ENCODE measurements around the gene PRR35. TPM values are rescaled to one million over a fixed set of nuclear protein-coding genes. Genes with fewer than 3 reads are reported as not detected.

The PRR35 gene
- total RNA-seq = not detected

DNA sequence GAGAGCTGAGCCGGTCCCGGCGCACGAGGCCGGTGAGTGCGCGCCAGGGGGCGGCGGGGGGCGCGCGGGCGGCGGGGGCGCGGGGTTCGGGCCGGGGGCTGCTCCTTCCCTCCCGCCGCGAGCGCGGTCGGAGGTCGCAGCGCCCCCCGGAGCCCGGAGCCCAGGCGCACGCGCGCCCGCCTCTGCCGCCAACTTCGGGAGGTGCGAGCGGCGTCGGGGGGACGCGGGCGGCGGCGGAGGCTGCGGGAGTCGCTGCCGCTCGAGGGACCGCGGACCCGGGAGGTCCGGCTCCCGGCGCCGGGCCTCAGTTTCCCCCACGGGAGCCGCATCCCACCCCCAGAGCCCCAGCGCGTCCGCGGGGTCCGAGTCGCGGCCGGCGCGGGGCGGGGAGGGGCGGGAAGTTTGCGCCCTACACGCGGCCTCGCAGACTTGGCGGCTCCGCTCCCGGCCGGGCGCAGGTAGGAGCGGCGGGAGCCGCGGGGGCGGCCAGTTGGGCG lies at the start of gene PRR35:
Gene PRR35 (plus strand): TSS at position 191 of the 497 bp plus-strand sequence. CDS start 2,901 bp downstream, outside the sequence.
- no peak for DNase-seq (ENCODE audit: low spot score)
- intact Hi-C loops (cut with DNase I) = no loop called here
- ATAC-seq = no peak

DNA sequence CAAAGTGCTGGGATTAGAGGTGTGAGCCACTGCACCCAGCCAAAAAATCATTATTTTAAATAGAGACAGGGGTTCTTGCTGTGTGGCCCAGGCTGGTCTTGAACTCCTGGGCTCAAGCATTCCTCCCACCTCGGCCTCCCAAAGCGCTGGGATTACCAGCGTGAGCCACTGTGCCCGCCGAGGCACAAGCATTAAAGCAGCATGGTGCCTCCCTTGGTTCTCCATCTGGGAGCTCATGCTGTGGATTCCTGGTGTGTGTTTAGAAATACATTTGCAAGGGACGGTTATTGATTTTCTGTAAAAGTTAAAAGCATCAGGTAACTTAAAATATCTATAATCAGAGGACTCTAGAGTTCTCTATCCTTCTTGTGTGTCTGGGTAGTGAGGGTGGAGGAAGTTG lies 47.4 kb upstream of the PRR35 start:
- DNase-seq (ENCODE audit: low spot score) (no peak), ATAC-seq (no peak)
- intact Hi-C loops (cut with DNase I) = no loop called here

DNA sequence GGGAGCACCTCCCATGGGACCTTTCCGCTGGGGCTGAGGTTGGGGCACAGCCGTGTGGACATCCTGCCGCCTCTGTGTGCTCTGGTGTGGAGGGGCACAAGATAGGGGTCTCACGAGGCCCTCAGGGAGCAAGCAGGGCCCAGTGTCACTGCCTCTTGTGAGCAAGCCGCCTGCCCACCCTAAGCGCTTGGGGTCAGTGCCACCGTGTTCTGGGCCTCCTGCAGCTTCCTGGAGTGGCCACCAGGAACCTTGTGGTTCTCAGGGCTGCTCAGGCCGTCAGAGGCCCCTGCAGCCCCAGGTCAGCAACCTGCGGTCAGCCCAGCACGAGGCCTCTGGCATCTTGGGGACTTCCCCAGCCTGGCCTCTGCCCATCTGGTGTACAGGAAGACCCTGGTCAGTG lies 46.2 kb upstream of the PRR35 start:
- intact Hi-C loops (cut with DNase I) = no loop called here
- no peak for ATAC-seq
- DNase-seq (ENCODE audit: low spot score) = no peak

DNA sequence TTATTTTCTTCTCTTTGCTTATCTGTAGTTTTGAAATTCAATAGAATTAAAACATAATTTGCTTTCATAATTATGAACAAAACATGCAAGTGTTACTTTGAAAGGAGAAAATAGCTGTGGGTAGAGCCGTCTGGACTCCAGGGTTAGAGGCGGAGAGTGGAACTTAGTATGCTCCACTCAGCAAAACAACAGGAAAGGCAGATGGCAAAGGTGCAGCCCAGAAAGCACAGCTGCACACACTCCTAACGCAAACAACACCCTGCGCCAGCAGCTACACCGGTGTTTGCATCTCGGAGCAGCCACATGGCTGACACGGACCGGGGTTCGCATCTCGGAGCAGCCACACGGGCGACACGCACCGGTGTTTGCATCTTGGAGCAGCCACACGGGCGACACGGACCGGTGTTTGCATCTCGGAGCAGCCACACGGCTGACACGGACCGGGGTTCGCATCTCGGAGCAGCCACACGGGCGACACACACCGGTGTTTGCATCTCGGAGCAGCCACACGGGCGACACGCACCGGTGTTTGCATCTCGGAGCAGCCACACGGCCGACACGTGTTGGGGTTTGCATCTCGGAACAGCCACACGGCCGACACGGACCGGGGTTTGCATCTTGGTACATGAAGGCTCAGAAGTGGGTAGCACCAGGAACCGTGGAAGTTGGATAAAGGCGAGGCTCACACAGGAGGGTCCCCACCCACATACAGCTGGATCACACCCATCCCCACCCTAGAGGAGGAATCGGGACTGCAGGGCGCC lies 44.8 kb upstream of the PRR35 start:
- ATAC-seq = no peak
- DNase-seq (ENCODE audit: low spot score) = no peak
- intact Hi-C loops (cut with DNase I) = no loop called here

DNA sequence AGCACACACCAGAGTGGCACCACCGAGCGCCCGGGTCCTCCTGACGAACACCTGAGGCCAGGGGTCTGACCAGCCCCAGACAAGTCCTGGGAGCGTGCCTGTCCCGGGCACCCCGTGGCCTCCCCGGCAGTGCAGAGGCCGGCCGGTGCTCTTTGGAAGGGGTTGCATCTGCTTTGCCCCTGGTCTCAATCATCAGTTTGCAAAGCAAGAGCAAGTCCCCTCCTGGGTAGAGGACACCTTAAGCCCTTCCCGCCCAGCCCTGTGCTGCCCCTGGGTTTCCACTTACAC lies 44.3 kb upstream of the PRR35 start:
- DNase-seq (ENCODE audit: low spot score) = no peak
- ATAC-seq = peak; percentile 14
- intact Hi-C loops (cut with DNase I) = no loop called here

DNA sequence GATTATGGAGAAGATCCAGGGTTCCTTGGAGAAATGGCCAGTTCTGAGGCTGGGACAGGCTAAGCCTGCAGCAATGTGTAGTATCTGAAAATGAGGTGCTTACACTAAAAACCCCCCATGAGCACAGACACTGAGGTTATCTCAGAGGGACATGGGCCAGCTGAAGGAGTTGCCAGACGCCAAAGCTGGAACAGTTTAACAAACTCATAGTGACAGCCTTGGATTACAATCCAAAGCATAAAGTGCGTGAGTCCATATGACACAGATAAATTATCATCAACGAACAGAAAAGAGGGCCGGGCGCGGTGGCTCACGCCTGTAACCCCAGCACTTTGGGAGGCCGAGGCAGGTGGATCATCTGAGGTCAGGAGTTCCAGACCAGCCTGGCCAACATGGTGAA lies 43.9 kb upstream of the PRR35 start:
- DNase-seq (ENCODE audit: low spot score) (no peak), ATAC-seq (no peak)
- intact Hi-C loops (cut with DNase I) = no loop called here

DNA sequence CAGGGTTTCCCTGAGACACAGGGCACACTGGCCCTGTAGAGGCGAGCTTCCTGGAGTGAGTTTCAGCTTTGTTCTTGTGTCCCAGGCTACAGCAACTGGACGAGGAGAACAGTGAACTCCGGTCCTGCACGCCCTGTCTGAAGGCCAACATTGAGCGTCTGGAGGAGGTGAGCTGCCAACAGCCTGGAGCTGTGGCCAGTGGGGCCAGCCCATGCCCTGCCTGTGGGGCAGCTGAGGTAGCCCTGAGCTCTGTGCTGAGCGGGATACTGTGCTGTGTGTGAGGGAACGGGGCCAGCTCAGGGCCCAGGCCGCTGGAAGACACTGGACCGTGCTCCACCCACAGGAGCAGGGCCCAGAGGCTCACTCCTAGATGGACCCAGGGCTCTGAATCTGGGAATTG lies 41.3 kb upstream of the PRR35 start:
- ATAC-seq = no peak
- no peak for DNase-seq (ENCODE audit: low spot score)
- intact Hi-C loops (cut with DNase I) = no loop called here

DNA sequence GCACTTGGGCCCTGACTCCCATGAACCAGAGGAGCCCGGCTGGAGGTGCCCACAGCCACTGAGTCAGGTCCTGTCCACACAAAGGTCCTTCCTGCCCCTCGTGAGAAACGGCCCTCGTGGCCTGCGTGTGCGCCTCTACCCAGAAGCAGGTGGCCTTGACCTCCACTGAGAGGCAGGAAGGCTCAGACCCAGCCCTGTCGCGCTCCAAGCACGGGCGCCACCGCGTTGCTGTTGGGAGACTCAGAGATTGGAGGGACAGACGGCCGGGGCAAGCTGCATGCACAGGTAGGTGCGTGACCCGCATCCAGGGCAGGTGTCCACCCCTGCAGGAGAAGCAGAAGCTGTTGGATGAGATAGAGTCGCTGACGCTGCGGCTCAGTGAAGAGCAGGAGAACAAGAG lies 40.8 kb upstream of the PRR35 start:
- ATAC-seq (no peak), DNase-seq (ENCODE audit: low spot score) (no peak)
- intact Hi-C loops (cut with DNase I) = no loop called here

DNA sequence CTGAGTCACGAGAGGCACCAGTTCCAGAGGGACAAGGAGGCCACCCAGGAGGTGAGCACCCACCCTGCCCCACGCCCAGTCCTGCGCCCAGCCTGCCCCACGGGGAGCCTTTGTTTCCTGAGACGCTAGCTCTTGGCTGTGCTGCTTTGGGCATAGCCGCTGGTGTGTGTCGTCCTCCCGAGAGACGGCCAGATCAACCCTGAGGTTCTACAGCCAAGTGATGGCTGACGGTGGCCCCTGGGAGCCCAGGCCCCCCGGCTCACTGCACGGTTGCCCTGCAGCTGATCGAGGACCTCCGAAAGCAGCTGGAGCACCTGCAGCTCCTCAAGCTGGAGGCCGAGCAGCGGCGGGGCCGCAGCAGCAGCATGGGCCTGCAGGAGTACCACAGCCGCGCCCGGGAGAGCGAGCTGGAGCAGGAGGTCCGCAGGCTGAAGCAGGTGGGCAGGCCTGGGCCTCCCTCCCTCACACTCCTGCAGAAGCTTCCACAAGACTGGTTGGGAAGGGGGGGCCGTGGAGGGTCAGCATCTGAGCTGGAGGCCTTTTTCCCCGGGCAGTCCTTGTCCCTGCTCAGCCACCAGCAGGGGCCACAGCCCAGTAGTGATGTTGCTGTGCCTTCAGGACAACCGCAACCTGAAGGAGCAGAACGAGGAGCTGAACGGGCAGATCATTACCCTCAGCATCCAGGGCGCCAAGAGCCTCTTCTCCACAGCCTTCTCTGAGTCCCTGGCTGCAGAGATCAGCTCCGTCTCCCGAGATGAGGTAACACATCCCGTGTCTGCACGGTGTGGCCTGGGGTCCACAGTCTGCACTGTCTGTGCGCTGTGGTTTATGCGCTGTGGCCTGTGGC lies 40.1 kb upstream of the PRR35 start:
- no peak for DNase-seq (ENCODE audit: low spot score)
- ATAC-seq = no peak
- intact Hi-C loops (cut with DNase I) = no loop called here

DNA sequence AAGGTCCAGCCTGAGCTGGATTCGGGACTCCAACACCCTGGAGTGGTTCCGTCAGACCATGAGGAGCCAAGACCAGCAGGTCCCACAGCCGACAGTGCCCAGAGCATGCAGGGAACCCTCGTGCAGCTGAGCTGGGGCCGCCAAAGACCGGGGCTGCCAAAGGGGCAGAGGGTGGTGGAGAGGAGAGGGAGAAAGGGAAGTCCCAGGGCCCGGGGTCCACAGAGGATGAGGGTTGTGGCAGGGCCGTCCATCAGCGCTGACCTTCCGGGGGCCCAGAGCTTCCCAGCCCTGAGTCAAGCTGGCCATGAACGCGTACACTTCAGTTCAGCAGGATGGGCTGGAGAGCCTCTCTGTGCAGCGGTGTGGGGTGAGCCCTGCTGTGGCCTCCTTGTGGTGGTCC lies 39.3 kb upstream of the PRR35 start:
- intact Hi-C loops (cut with DNase I) = no loop called here
- DNase-seq (ENCODE audit: low spot score) (no peak), ATAC-seq (no peak)

DNA sequence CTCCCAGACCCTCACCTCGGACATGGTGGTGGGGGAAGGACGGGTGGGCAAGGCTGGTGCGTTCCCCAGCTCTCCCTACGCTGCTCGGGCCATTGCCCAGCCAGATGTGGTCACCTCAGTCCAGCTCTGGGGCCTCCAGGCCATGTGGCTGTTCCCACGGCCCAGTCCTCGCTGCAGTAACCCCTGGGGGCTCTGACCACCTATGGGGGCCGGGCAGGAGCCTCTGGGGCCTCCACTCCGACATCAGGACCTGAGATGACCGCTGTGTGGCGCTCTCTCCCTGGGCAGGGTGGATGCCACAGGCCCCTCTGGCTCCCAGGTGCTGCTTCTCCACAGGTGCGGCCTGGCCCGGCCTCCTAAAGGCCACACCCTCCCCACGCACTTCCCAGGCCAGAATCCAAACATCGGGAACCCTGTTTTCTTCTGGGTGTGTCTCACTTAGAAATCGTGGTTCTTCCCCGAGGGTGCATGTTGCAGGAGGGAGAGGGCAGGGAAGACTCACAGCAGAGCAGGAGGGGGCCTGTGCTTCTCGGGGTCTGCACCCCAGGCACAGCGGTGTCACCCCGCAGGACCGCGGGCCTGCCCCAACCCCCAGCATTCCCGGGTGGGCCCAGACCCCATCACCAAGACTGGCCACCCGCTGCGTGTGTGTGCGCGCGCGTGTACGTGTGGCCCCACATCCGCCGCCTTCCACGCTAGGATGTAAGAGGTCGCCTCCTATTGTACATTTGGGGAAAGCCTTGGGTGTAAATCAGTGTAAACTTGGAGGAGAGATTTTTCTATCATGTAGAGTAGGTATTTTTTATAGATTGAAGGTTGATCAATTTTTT lies 38.6 kb upstream of the PRR35 start:
- no peak for ATAC-seq
- intact Hi-C loops (cut with DNase I) = no loop called here
- DNase-seq (ENCODE audit: low spot score) = no peak

DNA sequence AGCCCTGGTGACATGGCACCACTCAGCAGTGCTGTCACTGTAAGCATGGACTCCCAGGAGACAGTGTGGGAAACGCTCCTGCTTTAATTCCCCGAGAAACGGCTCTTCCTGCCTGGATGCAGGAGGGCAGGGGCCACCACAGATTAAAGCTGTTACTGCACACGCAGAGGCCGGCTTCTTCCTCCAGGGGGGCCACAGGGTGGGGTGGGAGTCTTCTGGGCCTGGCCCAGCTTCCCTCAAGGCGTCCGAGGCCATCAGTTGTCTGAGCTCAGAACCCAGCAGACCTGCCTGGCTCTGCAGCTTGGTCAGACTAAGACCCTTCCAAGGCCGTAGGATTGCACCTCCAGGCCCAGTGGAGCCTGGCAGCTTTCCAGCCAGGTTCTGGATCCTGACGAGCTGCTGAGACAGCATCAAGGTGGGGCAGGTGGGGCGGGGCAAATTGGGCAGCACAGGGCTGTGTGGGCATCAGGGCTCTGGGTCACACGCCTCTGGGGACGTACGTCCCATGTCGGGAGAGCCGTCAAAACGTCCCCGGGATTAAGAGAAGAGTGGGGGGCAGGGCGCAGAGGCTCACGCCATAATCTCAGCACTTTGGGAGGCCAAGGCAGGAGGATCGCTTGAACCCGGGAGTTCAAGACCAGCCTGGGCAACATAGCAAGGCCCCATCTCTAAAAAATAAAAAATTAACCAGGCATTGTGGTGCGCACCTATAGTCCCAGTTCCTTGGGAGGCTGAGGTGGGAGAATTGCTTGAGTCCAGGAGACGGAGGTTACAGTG lies 37.7 kb upstream of the PRR35 start:
- intact Hi-C loops (cut with DNase I) = no loop called here
- DNase-seq (ENCODE audit: low spot score) = no peak
- ATAC-seq = no peak

DNA sequence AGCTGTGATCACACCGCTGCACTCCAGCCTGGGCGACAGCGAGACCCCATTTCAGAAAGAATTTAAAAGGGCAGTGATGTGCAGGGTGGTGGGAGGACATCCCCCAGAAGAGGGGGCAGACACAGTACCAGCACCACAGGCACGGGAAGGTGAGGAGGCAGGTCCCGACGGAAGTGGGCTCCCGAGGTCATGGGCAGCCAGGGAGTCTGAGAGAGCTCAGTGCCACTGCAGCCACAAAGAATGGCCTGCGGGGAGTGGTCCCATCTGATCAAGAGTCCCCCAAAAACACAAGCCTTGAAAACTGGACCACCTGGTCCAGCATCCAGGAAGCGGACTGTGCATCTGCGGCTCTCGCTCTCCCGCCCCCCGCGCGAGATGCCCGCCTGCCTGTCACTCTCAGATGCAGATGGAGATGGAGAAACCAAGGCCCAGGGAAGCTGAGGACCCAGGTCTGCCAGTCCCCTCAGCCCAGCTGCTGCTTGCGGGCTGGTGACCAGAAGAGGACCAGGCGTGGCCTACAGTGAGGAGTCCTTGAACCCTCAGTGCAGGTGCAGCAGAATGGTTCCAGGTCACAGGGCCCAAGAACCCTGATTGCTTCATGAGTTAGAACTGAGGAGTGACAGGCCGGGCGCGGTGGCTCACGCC lies 37.0 kb upstream of the PRR35 start:
- ATAC-seq = no peak
- DNase-seq (ENCODE audit: low spot score) = no peak
- intact Hi-C loops (cut with DNase I) = no loop called here

DNA sequence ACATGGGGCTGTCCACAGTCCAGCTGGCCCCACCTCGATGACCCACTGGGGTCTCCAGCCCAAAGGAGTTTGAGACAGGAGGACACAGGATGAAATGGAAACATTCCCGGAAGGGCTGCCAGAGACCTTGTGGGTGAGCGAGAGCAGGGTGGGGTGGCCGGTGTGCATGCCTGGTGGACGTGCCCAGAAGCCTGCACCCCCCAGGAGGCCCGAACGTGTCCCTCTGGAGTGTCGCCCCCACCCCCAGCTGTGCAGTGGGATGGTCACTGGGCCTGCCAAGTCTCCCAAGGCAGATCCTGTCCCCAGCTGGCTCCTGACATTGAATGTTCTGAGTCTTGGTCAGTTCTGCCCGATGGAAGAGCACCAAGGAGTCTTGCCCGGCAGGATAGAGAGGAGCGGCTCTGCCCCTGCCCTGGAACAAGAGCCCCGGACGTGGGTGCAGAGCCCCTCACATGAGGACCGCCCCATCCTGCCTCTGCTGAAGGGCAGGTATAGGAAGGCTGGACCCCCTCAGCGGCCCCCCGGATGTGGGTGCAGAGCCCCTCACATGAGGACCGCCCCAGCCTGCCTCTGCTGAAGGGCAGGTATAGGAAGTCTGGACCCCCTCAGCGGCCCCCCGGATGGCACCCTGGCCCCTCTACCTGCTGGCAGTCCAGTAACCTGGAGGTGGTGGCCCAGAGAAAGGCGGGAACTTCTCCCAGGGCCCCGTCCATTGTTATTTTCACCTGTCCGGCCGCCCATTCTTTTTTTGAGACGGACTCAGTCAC lies 35.7 kb upstream of the PRR35 start:
- intact Hi-C loops (cut with DNase I) = no loop called here

DNA sequence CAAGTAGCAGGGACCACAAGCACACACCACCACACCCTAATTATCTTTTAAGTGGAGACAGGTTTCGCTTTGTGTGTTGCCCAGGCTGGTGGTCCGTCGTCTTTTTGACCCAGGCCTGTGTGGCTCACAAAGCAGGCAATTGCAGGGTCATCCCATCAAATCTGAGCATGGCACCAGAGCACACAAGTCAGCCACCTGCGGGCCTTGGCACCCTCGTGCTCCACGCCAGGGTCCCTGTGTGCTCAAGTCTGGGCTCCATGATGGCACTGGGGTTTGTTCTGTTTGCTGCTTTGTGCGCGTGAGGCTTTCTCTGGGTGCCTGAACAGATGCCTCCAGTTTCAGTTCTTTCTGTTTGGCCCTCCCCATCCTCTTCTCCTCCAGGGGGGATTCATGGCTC lies 35.1 kb upstream of the PRR35 start:
- ATAC-seq (no peak), DNase-seq (ENCODE audit: low spot score) (no peak)
- intact Hi-C loops (cut with DNase I) = no loop called here

More for the DNA sequence above, 35.7 kb upstream of the PRR35 start:
- no peak for DNase-seq (ENCODE audit: low spot score)
- no peak for ATAC-seq

DNA sequence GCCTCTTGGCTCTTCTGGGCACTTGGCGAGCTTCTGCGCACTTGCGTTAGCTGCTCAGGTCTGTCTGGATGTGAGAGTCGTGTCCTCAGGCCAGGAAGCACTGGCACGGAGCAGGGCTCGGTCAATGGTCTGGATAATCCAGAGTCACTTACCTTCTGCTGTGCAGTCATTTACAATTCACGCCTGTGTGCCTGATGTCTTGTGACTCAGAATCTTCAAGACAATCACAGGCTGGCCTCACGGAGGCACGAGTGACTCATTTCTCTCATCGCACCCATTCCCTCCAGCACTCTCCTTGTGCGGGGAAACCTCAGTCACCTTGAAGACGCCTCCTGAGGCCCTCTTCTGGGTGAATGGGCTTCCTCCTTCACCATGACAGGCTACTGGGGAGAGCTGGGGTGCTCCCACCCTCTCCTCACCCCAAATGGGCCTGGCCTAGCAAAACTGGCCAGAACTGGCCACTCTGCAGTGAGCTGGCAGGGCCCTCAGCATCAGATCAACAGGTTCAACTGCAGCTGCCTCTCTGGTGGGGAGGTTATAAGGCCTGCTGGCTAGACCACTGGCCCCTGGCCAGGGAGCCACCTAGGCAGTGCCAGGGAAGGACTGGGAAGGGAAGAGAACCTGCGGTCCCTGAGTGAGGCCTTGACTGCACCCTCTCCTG lies 34.5 kb upstream of the PRR35 start:
- no peak for ATAC-seq
- no peak for DNase-seq (ENCODE audit: low spot score)
- intact Hi-C loops (cut with DNase I) = no loop called here

All from sciatic nerve (tissue), 2 donors.